Measurements from ENCODE around the gene ENTHD1. TPM values are rescaled to one million over a fixed set of nuclear protein-coding genes. Genes with fewer than 3 reads are reported as not detected.
"Not testable (repeated sequence)": the region's sequence is repeated elsewhere in the genome, so short reads cannot be mapped to it uniquely, and the experiment has no call there.

The ENTHD1 gene
- total RNA-seq, 1 donor: not detected

GRCh38 chr22:39872548-39872947 lies 21.0 kb downstream of the ENTHD1 start:
- DNase-seq (ENCODE audit: low read depth): no peak

GRCh38 chr22:39871008-39871798 lies 22.4 kb downstream of the ENTHD1 start:
- no peak overlapping the region for H3K4me3 ChIP-seq (ENCODE audit: low read depth, low read length)
- TF ChIP-seq CTCF (IDR thresholded peaks at IDR 0.05; ENCODE audit: insufficient read depth, low read length): no peak
- no peak for DNase-seq (ENCODE audit: low read depth)

More at GRCh38 chr22:39872548-39872947, 21.0 kb downstream of the ENTHD1 start:
- TF ChIP-seq CTCF (IDR thresholded peaks at IDR 0.05; ENCODE audit: insufficient read depth, low read length): no peak
- no peak overlapping the region for H3K4me3 ChIP-seq (ENCODE audit: low read depth, low read length)

- H3K4me3 ChIP-seq (ENCODE audit: low read depth, low read length); DNase-seq (ENCODE audit: low read depth): not testable (repeated sequence)
Measured at GRCh38 chr22:39869797-39870196, 23.8 kb downstream of the ENTHD1 start.

- no peak for DNase-seq (ENCODE audit: low read depth)
- no peak for TF ChIP-seq CTCF (IDR thresholded peaks at IDR 0.05; ENCODE audit: insufficient read depth, low read length)
Measured at GRCh38 chr22:39868741-39869140, 24.8 kb downstream of the ENTHD1 start.

GRCh38 chr22:39859903-39860588 lies 33.5 kb downstream of the ENTHD1 start:
- no peak overlapping the region for H3K4me3 ChIP-seq (ENCODE audit: low read depth, low read length)
- no peak for DNase-seq (ENCODE audit: low read depth)
- TF ChIP-seq CTCF (IDR thresholded peaks at IDR 0.05; ENCODE audit: insufficient read depth, low read length): no peak

More at GRCh38 chr22:39868741-39869140, 24.8 kb downstream of the ENTHD1 start:
- no peak overlapping the region for H3K4me3 ChIP-seq (ENCODE audit: low read depth, low read length)

- no peak for TF ChIP-seq CTCF (IDR thresholded peaks at IDR 0.05; ENCODE audit: insufficient read depth, low read length)
- DNase-seq (ENCODE audit: low read depth): no peak
- no peak overlapping the region for H3K4me3 ChIP-seq (ENCODE audit: low read depth, low read length)
Measured at GRCh38 chr22:39856588-39856987, 37.0 kb downstream of the ENTHD1 start.

- no peak overlapping the region for H3K4me3 ChIP-seq (ENCODE audit: low read depth, low read length)
- TF ChIP-seq CTCF (IDR thresholded peaks at IDR 0.05; ENCODE audit: insufficient read depth, low read length): no peak
- DNase-seq (ENCODE audit: low read depth): no peak
Measured at GRCh38 chr22:39852799-39853198, 40.8 kb downstream of the ENTHD1 start.

All from fibroblast of the aortic adventitia (primary cell).